OCI-M1 (cell line): ENCODE data around the gene MACF1.
"Not testable (repeated sequence)": the region's sequence is repeated elsewhere in the genome, so short reads cannot be mapped to it uniquely, and the experiment has no call there.

Source experiments
- DNase-seq: peaks from one replicate; lab custom pipeline; 2025; lab: John Stamatoyannopoulos, UW

Gene MACF1

GRCh38 chr1:39514710-39515124 lies 310.2 kb downstream of the MACF1 start:
- DNase-seq = not testable (repeated sequence)

- not testable (repeated sequence) for DNase-seq
Measured at GRCh38 chr1:39515131-39516086, 310.9 kb downstream of the MACF1 start.

GRCh38 chr1:39516841-39517240 lies 312.3 kb downstream of the MACF1 start:
- DNase-seq = not testable (repeated sequence)

- not testable (repeated sequence) for DNase-seq
Measured at GRCh38 chr1:39517936-39518335, 313.4 kb downstream of the MACF1 start.

- DNase-seq = not testable (repeated sequence)
Measured at GRCh38 chr1:39519376-39519775, 314.9 kb downstream of the MACF1 start.

GRCh38 chr1:39522221-39522620 lies 317.7 kb downstream of the MACF1 start:
- DNase-seq = not testable (repeated sequence)

GRCh38 chr1:39522661-39523567 lies 318.4 kb downstream of the MACF1 start:
- no peak for DNase-seq

GRCh38 chr1:39524171-39524570 lies 319.7 kb downstream of the MACF1 start:
- no peak for DNase-seq

GRCh38 chr1:39524591-39525365 lies 320.3 kb downstream of the MACF1 start:
- no peak for DNase-seq

- peak; percentile 38 for DNase-seq
Measured at GRCh38 chr1:39525366-39526165, 321.1 kb downstream of the MACF1 start.

- no peak for DNase-seq
Measured at GRCh38 chr1:39526466-39527189, 322.1 kb downstream of the MACF1 start.

GRCh38 chr1:39527190-39527579 lies 322.7 kb downstream of the MACF1 start:
- not testable (repeated sequence) for DNase-seq

- no peak for DNase-seq
Measured at GRCh38 chr1:39528082-39528481, 323.6 kb downstream of the MACF1 start.

- no peak for DNase-seq
Measured at GRCh38 chr1:39529901-39530535, 325.5 kb downstream of the MACF1 start.

- DNase-seq = no peak
Measured at GRCh38 chr1:39531526-39531925, 327.0 kb downstream of the MACF1 start.

- no peak for DNase-seq
Measured at GRCh38 chr1:39533442-39533841, 328.9 kb downstream of the MACF1 start.
